ENCODE measurements around the gene SPOCD1.
A peak's percentile ranks its signal among the peaks of the same experiment; 100 is the strongest.

The SPOCD1 gene

DNA sequence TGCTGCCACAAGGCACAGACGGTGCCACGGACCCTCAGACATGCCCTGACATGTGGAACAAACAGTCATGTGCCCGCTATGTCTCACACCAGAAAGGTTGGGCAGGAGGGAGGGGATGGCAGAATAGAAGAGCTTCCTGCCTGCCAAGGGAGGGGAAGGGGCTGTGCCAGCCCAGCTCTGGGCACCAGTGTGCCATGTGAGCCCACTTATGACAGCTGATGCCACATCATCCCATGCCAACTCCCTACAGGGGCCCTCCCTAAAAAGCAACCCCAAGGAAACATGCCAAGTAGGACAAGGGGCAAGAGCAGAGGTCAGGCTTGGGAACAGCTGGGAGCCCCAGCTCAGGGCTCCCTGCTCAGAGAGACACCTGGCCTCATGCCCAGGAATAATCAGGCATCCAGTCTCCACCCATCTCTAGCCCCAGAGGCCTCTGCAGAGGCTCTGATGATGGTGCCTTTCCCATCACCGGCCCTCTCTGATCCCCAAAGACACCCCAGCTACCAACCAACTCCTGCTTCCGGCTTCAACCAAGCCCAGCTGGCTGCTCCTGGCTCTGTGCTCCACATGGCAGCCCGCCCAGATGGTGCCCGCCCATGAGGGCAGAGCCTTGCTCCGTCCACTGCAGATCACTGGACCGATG is 62.0 kb downstream of the SPOCD1 start:
- DNase-seq, result no peak

DNA sequence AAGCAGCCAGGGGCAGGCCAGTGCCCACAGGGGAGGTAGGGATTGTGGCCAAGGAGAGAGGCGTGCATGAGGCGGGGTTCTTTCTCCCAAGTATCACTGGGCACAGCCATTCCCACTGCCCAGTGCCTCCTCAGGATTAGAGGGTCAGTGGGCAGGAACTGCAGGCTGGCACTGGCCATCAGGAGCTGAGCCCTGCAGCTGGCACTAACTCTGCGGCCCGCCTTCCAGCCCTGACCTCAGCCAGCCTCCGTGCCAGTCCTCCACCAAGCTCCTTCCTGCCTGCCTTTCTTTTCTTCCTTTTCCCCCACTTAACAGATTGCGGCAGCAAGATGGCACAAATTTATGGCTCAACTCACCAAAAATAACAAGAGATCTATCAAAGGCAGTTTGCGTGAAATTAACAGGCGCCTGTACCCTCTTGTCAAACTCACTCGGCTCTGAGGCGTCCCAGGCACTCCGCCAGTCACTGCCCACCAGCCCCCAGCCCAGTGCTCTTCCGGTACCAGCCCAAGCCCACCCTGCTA is 62.8 kb downstream of the SPOCD1 start:
- DNase-seq, result no peak

DNA sequence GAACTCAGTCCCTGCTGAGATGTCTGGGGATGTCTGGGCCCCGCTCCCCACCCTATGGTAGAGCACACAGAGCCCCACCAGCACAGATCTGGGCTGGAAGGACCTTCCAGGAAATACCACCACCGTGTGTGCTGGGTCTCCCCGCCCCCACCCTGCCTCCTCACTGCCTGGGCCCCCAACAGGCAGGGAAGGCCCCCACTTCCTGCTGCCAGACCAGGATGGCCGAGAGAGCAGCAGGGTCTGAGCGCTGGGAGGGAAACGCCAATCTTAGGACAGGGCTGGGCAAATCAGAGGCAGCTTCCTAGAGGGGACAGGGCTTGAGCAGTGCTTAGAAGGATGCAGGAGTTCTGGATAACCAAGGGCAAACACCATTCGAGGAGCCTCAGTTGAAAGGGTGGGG is 63.6 kb downstream of the SPOCD1 start:
- no peak for DNase-seq

DNA sequence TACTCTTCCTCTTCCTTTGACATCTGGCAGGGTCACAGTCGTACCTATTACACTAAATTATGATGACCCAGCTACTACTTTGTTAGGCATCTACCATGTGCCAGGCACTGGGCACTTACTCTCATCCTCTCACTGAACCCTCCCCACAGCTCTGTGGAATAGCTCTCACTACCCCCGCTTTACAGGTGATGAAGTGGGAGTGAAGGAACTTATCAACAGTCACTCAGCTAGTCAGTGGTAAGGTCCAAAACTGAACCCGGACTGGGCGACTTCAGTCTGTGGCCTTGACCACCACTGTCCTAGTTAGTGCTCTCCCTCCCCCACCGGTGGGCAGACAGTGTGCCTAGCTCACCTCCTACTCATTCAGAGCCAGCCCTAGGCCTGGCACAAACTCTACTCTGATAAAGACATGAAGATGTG is 64.0 kb downstream of the SPOCD1 start:
- no peak for DNase-seq

DNA sequence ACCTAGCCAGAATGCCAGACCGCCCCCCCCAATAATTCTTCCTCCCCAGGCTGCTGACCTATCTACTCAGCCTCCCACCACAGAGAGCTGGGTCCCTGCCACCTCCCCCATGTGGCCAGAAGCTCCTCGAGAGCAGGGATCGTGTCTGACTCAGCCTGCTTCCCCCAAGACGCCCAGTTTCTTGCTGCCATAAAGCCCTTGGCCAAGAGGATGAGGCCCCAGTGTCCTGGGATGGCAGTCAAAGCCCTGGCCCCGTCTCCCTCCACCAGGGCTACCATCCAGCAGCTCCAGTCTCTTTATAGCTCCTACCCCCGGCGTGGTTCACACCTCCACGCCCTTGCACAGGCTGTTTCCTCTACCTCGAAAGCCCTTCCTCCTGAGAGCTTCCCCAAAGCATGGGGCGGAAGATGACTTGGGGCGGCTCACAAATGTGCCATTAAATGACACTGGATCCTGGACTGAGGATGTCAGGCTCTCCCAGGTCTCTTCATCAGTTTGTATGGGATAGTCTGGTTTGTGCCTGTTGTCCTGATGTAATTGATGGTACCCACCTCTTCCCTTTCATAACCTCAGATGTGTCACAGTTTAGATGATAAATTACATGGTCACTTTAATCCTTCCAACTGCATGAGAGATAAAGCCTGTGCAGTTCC is 64.8 kb downstream of the SPOCD1 start:
- peak; percentile 54 for DNase-seq

DNA sequence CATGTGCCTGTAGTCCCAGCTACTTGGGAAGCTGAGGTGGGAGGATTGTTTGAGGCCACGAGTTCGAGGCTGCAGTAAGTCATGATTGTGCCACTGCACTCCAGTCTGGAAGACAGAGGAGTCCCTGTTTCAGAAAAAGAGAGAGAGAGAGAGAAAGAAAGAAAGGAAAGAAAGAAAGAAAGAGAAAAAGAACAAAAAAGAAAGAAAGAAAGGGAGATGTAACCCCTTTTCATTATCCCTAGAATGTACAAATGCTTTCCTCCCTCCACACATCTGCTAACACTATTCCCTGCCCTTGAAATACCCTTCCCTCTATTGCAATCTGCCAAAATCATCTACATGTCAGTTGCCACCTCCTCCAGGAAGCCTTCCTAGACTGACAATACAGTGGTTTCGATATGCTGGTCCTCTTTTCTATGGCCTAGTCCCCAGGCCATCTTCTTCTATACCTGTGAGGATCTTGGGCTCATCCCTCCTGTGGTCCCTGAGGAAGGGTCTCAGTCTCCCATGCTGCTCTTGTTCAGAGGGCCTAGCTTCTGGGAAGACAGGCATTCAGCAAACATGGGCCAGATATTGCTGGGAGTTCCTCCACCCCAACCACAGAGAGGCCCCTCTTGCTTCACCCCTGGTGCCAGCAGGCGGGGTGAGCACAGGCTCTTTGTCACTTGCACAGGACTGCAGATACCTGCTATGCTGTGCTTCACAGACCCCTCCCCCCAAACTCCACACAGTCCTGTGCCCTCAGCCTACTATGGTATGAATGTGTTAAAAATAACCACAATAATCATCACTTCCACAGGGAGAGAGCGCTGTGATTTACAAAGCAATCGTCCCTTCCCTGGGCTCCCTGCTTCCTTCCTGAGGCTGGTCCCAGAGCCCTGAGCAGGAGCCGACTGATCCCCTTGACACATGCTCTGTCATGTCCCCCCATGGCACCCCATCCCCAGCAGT is 65.8 kb downstream of the SPOCD1 start:
- DNase-seq, result no peak

DNA sequence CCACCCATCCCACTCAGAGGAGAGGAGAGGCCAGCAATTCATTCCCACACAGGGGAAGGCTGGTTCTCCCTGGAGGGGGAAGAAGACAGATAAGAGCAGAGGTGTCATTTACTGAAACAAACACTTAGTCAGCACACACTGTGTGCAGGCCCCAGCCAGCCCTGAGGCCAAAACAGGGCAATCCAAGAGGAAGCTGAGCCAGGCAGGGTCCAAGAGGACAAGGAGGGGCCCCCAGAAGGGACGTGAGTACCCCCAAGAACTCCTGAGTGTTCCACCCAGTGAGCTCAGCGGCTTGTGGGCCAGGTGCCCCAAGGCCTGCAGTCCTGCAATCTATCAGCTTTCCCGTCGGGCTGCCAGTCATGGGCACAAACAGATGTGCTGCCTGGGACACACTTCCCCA is 67.5 kb downstream of the SPOCD1 start:
- DNase-seq, result no peak

DNA sequence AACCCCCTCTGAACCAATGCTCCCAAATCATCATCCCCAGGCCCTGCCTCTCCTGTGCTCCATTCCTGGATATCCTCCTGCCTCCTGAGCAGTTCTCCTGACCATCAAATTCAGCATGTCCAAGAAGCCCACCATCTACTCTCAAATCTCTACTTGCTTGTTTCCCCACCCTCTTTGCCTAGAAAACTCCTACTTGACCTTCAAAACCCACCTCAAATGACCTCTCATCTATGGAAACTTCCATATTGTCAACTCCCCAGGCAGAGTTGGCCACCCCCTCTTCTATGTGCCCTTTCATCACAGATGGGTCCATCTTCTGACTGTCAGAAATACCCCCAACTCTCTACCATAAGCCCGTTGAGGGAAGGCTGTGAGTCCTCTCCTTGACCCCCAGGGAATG is 68.5 kb downstream of the SPOCD1 start:
- no peak for DNase-seq

DNA sequence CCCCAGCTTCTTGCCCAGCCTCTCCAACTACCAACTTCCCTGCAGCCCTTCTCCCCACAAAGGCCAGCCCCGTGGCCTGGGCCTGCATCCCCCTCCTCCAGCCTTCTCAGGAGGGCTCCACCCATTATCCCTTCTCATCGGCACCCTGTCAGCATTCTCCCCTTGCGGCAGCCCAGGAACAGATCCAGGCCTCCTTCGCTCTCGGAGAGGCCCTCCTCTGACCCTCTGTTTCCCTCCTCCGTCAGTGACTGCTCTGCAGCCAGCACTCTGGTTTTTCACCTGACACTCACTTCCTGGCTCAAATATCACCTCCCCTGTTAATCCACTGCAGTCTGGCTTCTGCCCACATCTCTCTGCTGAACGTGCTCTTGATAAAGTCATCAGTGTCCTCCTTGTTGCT is 69.1 kb downstream of the SPOCD1 start:
- DNase-seq, result no peak

DNA sequence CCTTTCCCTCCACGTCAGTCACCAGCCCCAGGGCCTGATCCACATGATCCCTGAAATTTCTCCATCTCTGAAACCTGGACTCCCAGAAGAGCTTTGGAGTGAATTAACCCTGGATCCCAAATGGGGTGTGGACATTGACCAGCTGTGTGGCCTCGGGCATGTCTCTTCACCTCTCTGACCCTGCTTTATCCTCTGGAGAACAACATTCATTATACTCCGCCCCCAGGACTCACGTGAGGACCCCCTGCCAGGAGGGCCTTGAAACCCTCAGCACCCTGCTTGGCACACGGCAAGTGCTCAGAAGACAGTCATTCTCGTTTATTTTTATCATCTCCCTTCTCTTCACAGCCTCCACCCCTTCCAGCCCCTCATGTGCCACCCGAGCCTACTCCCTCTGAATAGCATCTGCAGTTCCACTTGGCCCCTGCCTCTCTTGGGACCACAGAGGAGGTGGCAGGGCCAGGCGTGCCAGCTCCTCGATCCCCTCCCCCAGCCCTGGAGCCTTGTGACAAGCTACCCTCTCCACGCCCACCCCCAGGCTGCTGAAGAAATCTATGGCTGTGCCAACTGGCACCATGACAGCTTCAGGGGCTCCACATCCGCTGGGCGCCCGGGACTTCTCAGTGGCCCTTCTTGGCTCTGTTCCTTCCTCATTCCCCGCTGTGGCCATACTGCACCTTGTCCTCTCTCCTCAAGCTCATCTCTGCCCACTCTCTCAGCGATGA is 69.7 kb downstream of the SPOCD1 start:
- no peak for DNase-seq

DNA sequence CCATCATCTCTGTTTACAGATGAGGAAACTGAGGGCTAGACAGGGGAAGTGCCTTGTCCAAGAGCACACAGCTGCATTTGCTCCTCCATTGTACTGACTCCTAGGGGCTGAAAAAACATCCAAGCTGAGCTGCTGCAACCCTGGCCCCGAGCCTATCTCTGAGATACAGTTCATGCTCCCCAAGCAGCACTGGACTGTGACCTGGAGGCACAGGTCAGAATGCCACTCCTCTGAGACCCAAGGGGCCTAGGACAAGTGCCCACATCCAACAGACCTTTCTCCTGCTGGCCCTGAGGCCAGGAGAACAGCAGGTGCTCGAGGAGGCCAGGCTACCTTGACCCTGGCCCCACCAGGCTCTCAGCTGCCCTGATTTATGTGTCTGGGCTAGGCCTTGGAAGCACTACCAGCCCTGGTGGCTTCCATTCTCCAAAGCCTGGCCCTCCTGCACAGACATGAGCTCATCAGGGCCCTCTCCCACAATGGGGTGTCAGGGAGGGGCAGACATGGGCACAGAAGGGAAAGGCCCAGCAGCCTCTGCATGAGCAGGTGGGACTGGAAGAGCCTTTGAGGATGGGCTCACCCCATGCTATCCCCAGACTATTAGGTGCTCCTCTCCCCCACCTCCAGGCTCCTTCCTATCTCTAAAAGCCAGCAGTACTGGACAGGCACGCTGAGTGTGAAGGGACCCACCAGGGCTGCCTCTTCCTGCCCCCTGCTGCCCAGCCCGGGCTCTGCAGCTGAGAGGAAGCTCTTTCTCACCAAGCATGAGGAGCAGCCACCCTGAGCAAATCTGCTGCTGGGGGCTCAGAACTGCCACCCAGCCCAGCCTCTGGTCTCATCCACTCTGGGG is 70.5 kb downstream of the SPOCD1 start:
- peak; percentile 62 for DNase-seq

DNA sequence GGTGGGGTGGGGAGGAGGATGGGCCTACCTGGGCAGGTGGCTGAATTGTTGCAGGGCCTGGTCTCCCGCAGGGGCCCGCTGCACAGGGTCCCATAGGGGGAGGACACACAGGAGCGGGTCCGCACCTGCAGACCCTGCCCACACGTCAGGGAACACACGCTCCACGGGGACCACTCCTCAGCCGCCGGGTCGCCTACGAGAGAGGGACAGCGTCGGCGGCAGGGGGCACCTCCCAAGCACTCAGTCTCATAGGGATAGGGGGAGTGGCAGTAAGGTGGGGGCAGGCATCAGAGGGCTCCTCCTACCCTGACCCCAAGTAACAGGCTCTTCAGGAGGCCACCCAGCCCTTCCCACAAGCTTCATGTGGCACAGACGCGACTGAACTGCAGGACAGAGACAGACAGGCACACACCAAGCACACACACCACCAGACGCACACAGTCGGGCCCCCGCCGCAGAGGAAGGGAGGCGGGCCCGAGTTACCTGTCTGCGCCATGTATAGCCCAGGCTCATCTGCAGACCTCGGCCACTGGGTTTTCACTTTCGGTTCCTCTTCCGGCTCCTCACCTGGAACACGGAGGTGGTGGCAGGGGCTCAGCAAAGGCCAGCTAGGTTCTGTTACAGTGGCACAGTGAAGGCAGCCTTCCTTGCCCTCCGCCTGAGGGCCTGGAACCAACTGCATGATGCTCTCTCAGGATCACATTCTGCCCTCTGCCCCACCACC is 71.5 kb downstream of the SPOCD1 start:
- DNase-seq, result no peak

DNA sequence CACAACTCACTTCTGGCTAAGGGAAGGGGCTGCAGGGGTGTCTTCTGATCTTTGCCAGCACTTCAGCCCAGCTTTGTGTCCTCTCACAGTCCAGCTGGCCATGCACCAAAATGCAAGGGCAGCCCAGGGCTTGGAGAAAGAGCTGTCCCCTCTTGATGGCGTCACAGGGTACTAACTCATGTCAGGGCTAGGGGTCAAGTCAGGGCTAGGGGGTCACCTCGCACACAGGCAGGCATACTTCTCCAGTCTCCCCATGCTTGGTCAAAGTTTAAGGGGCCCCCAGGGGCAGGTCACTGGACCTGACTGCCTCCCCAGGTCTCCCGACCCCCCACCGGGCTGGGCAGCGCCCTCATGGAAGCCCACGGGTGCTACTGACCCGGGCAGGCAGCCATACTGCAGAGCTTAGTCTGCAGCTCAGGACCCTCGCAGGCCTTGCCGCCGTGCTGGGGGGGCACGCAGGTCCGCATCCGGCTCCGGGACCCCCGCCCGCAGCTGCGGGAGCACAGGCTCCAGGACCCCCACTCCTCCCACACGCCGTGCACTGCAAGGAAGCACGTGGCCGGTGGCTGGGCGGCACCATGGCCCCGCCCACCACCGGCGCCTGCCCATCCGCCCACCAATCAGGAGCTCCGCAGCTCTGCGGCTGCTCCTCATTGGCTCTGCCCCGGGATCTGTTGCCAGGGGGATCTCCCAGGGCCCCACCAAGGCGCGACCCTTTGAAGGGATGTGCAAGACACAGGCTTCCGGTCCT is 73.2 kb downstream of the SPOCD1 start:
- no peak for DNase-seq

Measured in CD4-positive, alpha-beta T cell treated with Interleukin-10 for 1 hour (primary cell).